Fibroblast of lung (primary cell): ENCODE measurements around the gene ARL16.

Experiments used
- CTCF ChIP-seq, 2 donors: IDR thresholded peaks in 1 of 2; conservative IDR thresholded peaks in 1 of 2; 1 replicate in 1 of 2; 2 replicates in 1 of 2; pipeline ENCODE4 v1.5.1; 2011 to 2012; ENCODE audit warnings: low read length in 2 of 2, control low read depth in 1 of 2, inconsistent platforms in 1 of 2, low read depth in 1 of 2, mild to moderate bottlenecking in 1 of 2
- EZH2 ChIP-seq: IDR thresholded peaks from 2 replicates; pipeline ENCODE4 v1.5.1; 2012; ENCODE audit warnings: low read length, control low read depth, mild to moderate bottlenecking; ENCODE audit errors: missing control alignments

GRCh38 chr17:81690549-81690948 is 7.0 kb upstream of the ARL16 start:
- TF ChIP-seq CTCF (conservative IDR thresholded peaks at IDR 0.05 in 1 of 2, IDR thresholded peaks at IDR 0.05 in 1 of 2; ENCODE audit: low read depth in 1 of 2, low read length in 2 of 2): no peak
- no peak for TF ChIP-seq EZH2
